ENCODE data around the gene CDKN3. TPM values are rescaled to one million over a fixed set of nuclear protein-coding genes. Genes with fewer than 3 reads are reported as not detected.
"Not testable (repeated sequence)": the region's sequence is repeated elsewhere in the genome, so short reads cannot be mapped to it uniquely, and the experiment has no call there.

The CDKN3 gene
- total RNA-seq, 1 experiment from 2014 or later = 62.5 TPM

DNA sequence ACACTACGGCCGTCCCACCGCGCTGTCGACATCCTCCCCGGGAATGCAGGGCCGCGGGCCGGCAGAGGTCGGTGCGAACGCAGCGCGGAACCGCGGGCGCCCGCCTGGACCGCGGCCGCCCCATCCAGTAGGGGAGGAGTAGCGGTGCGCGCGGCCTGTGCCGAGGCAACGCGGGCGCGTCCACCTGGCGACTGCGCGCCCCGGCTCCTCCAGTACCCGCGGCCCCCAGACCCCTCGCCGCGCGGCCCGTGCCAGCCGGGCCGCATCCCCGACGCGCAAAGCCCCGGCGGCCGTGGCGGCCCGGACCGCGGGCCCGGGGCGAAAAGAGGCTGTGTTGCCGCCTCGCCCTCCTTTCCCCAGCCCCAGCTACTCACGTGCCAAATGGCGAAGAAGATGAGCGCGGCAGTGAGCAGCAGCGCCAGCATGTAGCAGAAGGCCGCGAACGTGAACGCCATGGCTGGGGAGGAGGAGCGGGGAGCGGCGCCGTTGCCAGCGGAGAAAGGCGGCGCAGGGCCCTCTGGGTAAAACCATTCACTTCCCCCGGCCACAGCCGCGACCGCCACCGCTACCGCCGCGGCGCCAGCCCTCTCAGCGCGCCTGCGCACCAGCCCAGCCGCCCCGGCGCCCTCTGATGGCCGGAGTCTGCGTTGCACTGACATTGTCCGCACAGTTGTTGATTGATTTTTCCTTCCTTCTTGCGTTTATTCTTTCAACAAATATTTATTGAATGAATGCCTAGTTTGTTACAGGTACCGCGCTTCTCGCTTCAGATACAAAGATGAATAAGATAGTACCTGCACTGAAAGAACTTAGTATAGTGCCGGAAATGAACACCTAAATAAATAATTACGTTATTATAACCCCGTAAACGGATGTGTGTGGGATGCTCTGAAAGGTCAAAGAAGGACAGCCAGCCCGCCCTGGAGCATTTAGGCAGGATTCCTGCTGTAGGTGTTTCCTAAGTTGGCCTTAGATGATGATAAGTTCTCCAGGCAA, 44.4 kb downstream of the CDKN3 start, which contains the start of gene CNIH1:
Gene CNIH1, minus strand, starts transcription at position 502 of the 996 bp plus-strand sequence. Its CDS starts 47 bp downstream, at position 455.
- peak within 1 kb of the TSS; percentile 81 for H3K4me2 ChIP-seq (ENCODE audit: low read length)
- peak; percentile 98 for ATAC-seq
- ChIA-PET POLR2A (no interaction called here), RAD21 (ENCODE audit: low non-redundant PET in 1 of 2, low total read pairs in 2 of 2, uncharacterized antibody in 2 of 2, unreplicated experiment in 2 of 2) (no interaction called here), CTCF (interaction anchor here (0.9 to 1.1 kb wide), 2 partner anchors 21 to 47 kb away, joined by 3 read pairs; no protein-coding TSS in a partner anchor)
- no peaks in the 10 kb centered on the region for H3K27me3 ChIP-seq (ENCODE audit: insufficient read depth, low read length)
- H3K4me1 ChIP-seq (ENCODE audit: control insufficient read depth in 1 of 2, insufficient read depth in 2 of 2, low read length in 2 of 2) = peaks cover 13 to 28% of the 10 kb centered on the region in 2 experiments; a peak in 3 of 4 replicates
- H2AFZ ChIP-seq (ENCODE audit: low read depth, low read length, poor library complexity, severe bottlenecking) = peak within 1 kb of the TSS; percentile 95
- no TSS peak for BruUV-seq (replicated peaks)
- peak within 1 kb of the TSS; percentile 71 to 72 for H3K4me3 ChIP-seq (replicated peaks in 1 of 2; ENCODE audit: low read depth in 1 of 2, low read length in 2 of 2)
- H3K79me2 ChIP-seq (ENCODE audit: insufficient read depth, low read length) = peaks cover 47% of the 10 kb centered on the region
- peak; percentile 56; the same call in 1 of the 2 replicates for TF ChIP-seq SIN3A (IDR thresholded peaks at IDR 0.05; ENCODE audit: low read depth)
- TF ChIP-seq EZH2phosphoT487 (IDR thresholded peaks at IDR 0.05; ENCODE audit: borderline replicate concordance) = no peak
- TF ChIP-seq RAD21 (IDR thresholded peaks at IDR 0.05; ENCODE audit: low read depth) = peak; percentile 30; the same call in 1 of the 2 replicates
- no peak for TF ChIP-seq CBX3 (IDR thresholded peaks at IDR 0.05; ENCODE audit: low read depth)
- TF ChIP-seq ELF1 (IDR thresholded peaks at IDR 0.05; ENCODE audit: borderline replicate concordance, low read depth) = no peak
- TF ChIP-seq POLR2AphosphoS5 (IDR thresholded peaks at IDR 0.05; ENCODE audit: low read depth, low read length) = peak; percentile 83
- no peak for TF ChIP-seq FOSL1 (IDR thresholded peaks at IDR 0.05; ENCODE audit: low read depth)
- TF ChIP-seq JUND (IDR thresholded peaks at IDR 0.05) = no peak
- TF ChIP-seq CTCF (IDR thresholded peaks at IDR 0.05 in 2 of 3, conservative IDR thresholded peaks at IDR 0.05 in 1 of 3; ENCODE audit: borderline replicate concordance in 1 of 3, insufficient read depth in 1 of 3, low read depth in 2 of 3, low read length in 2 of 3) = peak; percentile 55 to 90 (median 85); a peak in 5 of 6 replicates
- TF ChIP-seq POLR2A (IDR thresholded peaks at IDR 0.05; ENCODE audit: borderline replicate concordance, extremely low read depth, insufficient read depth, insufficient read length) = peak; percentile 77
- TF ChIP-seq MAX (IDR thresholded peaks at IDR 0.05) = peak; percentile 46; the same call in 1 of the 2 replicates
- TF ChIP-seq ZFX (IDR thresholded peaks at IDR 0.05) = peak; percentile 100
- no peak for TF ChIP-seq ZNF274 (IDR thresholded peaks at IDR 0.05; ENCODE audit: low read depth, low read length)
- TF ChIP-seq YY1 (IDR thresholded peaks at IDR 0.05; ENCODE audit: extremely low read depth, insufficient replicate concordance, low read depth, low read length) = peak; percentile 79
- intact Hi-C loops (cut with micrococcal nuclease) = loop anchor here (1.0 to 2.0 kb wide), 2 partner anchors 74 to 332 kb away; no protein-coding TSS in a partner anchor
- H3K9me3 ChIP-seq (ENCODE audit: control insufficient read depth in 1 of 2, insufficient read depth in 1 of 2, low read depth in 1 of 2, low read length in 2 of 2) = no peaks in the 10 kb centered on the region
- H3K9me2 ChIP-seq (ENCODE audit: insufficient read depth) = no peaks in the 10 kb centered on the region
- H3K36me3 ChIP-seq (ENCODE audit: control insufficient read depth in 1 of 2, insufficient read depth in 2 of 2, low read length in 2 of 2) = no peaks in the 10 kb centered on the region
- H4K20me1 ChIP-seq (ENCODE audit: insufficient read depth) = peaks cover 4% of the 10 kb centered on the region; the same call in 1 of the 2 replicates
- peak; percentile 73 for DNase-seq (ENCODE audit: low read depth, low spot score)
- peak within 1 kb of the TSS; percentile 91 for H3K9ac ChIP-seq (ENCODE audit: low read length)
- peak within 1 kb of the TSS; percentile 97 for H3K27ac ChIP-seq (ENCODE audit: low read depth, low read length)

- intact Hi-C loops (cut with micrococcal nuclease); H2AFZ ChIP-seq (ENCODE audit: low read depth, low read length, poor library complexity, severe bottlenecking); H3K9me2 ChIP-seq (ENCODE audit: insufficient read depth); H3K4me3 ChIP-seq (replicated peaks in 1 of 2; ENCODE audit: low read depth in 1 of 2, low read length in 2 of 2); H3K36me3 ChIP-seq (ENCODE audit: control insufficient read depth in 1 of 2, insufficient read depth in 2 of 2, low read length in 2 of 2); H3K27ac ChIP-seq (ENCODE audit: low read depth, low read length); H3K9ac ChIP-seq (ENCODE audit: low read length); H3K9me3 ChIP-seq (ENCODE audit: control insufficient read depth in 1 of 2, insufficient read depth in 1 of 2, low read depth in 1 of 2, low read length in 2 of 2); H3K27me3 ChIP-seq (ENCODE audit: insufficient read depth, low read length); BruUV-seq (replicated peaks); RAD21 ChIA-PET (ENCODE audit: low non-redundant PET in 1 of 2, low total read pairs in 2 of 2, uncharacterized antibody in 2 of 2, unreplicated experiment in 2 of 2); ATAC-seq; H4K20me1 ChIP-seq (ENCODE audit: insufficient read depth); DNase-seq (ENCODE audit: low read depth, low spot score); POLR2A ChIA-PET; H3K4me2 ChIP-seq (ENCODE audit: low read length): not testable (repeated sequence)
- Histone ChIP-seq H3K4me1 (ENCODE audit: control insufficient read depth in 1 of 2, insufficient read depth in 2 of 2, low read length in 2 of 2) (peaks cover 13 to 33% of the 10 kb centered on the region in 2 experiments; a peak in 3 of 4 replicates), H3K79me2 (ENCODE audit: insufficient read depth, low read length) (peaks cover 29% of the 10 kb centered on the region)
- CTCF ChIA-PET = interaction anchor here (0.7 to 1.4 kb wide), 2 partner anchors 8 to 121 kb away, joined by 3 read pairs; no protein-coding TSS in a partner anchor
Measured at GRCh38 chr14:54442961-54443360, 46.2 kb downstream of the CDKN3 start.
